SK-N-SH treated with all-trans-retinoic acid at 6 μM for 48 hours (cell line): ENCODE measurements around the gene HPN.
A peak's percentile ranks its signal among the peaks of the same experiment; 100 is the strongest.

ENCODE experiments used
- ATAC-seq: fragments of 200-7000 bp; cut with Tn5 transposase; 3 replicates; pipeline ENCODE4 v1.9.1; 2020; ENCODE audit warnings: mild to moderate bottlenecking, moderate library complexity
- ARNTL ChIP-seq: fragments of 450-650 bp; formaldehyde crosslinking; IDR thresholded peaks from 2 replicates; pipeline ENCODE4 v1.5.0; 2020; ENCODE audit warnings: low read depth, mild to moderate bottlenecking, moderate library complexity, borderline replicate concordance
- BACH2 ChIP-seq: fragments of 250-450 bp; sonication (Bioruptor Pico); IDR thresholded peaks from 2 replicates; pipeline ENCODE4 v1.9.0; 2021; ENCODE audit warnings: mild to moderate bottlenecking, borderline replicate concordance
- CREB5 ChIP-seq: fragments of 250-450 bp; sonication (Bioruptor Pico); IDR thresholded peaks from 2 replicates; pipeline ENCODE4 v1.5.1; 2020; ENCODE audit warnings: low read depth, mild to moderate bottlenecking, moderate library complexity
- CSDC2 ChIP-seq: fragments of 250-450 bp; sonication (Bioruptor Pico); IDR thresholded peaks from 2 replicates; pipeline ENCODE4 v1.5.0; 2020; ENCODE audit warnings: mild to moderate bottlenecking, moderate library complexity
- CSRNP3 ChIP-seq: fragments of 250-450 bp; sonication (Bioruptor Pico); IDR thresholded peaks from 2 replicates; pipeline ENCODE4 v1.5.1; 2021; ENCODE audit warnings: mild to moderate bottlenecking, moderate library complexity
- ESRRG ChIP-seq: fragments of 250-450 bp; sonication (Bioruptor Pico); IDR thresholded peaks from 2 replicates; pipeline ENCODE4 v1.6.1; 2021; ENCODE audit warnings: mild to moderate bottlenecking
- GLIS3 ChIP-seq: fragments of 250-450 bp; sonication (Bioruptor Pico); IDR thresholded peaks from 2 replicates; pipeline ENCODE4 v1.5.0; 2020; ENCODE audit warnings: mild to moderate bottlenecking, moderate library complexity
- ISL1 ChIP-seq: fragments of 250-450 bp; sonication (Bioruptor Pico); IDR thresholded peaks from 2 replicates; pipeline ENCODE4 v2.1.2; 2022; ENCODE audit warnings: mild to moderate bottlenecking, moderate library complexity
- PATZ1 ChIP-seq: fragments of 250-450 bp; sonication (Bioruptor Pico); IDR thresholded peaks from 2 replicates; pipeline ENCODE4 v1.8.0; 2020; ENCODE audit warnings: mild to moderate bottlenecking, moderate library complexity, borderline replicate concordance
- PPARA ChIP-seq: fragments of 250-450 bp; sonication (Bioruptor Pico); IDR thresholded peaks from 2 replicates; pipeline ENCODE4 v1.5.0; 2020; ENCODE audit warnings: mild to moderate bottlenecking, borderline replicate concordance
- RARB ChIP-seq: fragments of 250-450 bp; sonication (Bioruptor Pico); IDR thresholded peaks from 2 replicates; pipeline ENCODE4 v1.8.0; 2021; ENCODE audit warnings: mild to moderate bottlenecking, moderate library complexity
- SNAI2 ChIP-seq: fragments of 250-450 bp; sonication (Bioruptor Pico); IDR thresholded peaks from 2 replicates; pipeline ENCODE4 v1.5.0; 2020; ENCODE audit warnings: mild to moderate bottlenecking, moderate library complexity
- TCF4 ChIP-seq: fragments of 250-450 bp; sonication (Bioruptor Pico); IDR thresholded peaks from 2 replicates; pipeline ENCODE4 v1.8.0; 2021; ENCODE audit warnings: mild to moderate bottlenecking, moderate library complexity, borderline replicate concordance
- TOX ChIP-seq: fragments of 250-450 bp; sonication (Bioruptor Pico); IDR thresholded peaks from 2 replicates; pipeline ENCODE4 v1.8.0; 2021; ENCODE audit warnings: mild to moderate bottlenecking, moderate library complexity, borderline replicate concordance
- TSHZ2 ChIP-seq: fragments of 250-450 bp; sonication (Bioruptor Pico); IDR thresholded peaks from 2 replicates; pipeline ENCODE4 v1.5.0; 2020; ENCODE audit warnings: mild to moderate bottlenecking, moderate library complexity
- ZC3H10 ChIP-seq: fragments of 250-450 bp; sonication (Bioruptor Pico); IDR thresholded peaks from 2 replicates; pipeline ENCODE4 v1.5.1; 2021; ENCODE audit warnings: mild to moderate bottlenecking, moderate library complexity
- ZFP3 ChIP-seq: fragments of 250-450 bp; sonication (Bioruptor Pico); IDR thresholded peaks from 2 replicates; pipeline ENCODE4 v1.5.0; 2020; ENCODE audit warnings: mild to moderate bottlenecking, moderate library complexity
- ZNF565 ChIP-seq: fragments of 450-650 bp; formaldehyde crosslinking; conservative IDR thresholded peaks from 2 replicates; pipeline ENCODE4 v1.5.0; 2020; ENCODE audit warnings: low read depth, mild to moderate bottlenecking, moderate library complexity
- ZNF70 ChIP-seq: fragments of 450-650 bp; formaldehyde crosslinking; IDR thresholded peaks from 2 replicates; pipeline ENCODE4 v1.5.0; 2020; ENCODE audit warnings: mild to moderate bottlenecking, moderate library complexity
- ZNF8 ChIP-seq: fragments of 450-650 bp; formaldehyde crosslinking; IDR thresholded peaks from 2 replicates; pipeline ENCODE4 v1.5.0; 2020; ENCODE audit warnings: mild to moderate bottlenecking, moderate library complexity

Gene HPN

GRCh38 chr19:35011737-35012682 is 29.5 kb upstream of the HPN start:
- no peak for ATAC-seq
- TF ChIP-seq TOX (CRISPR knock-in tag) (no peak), ZFP3 (CRISPR knock-in tag) (no peak), CREB5 (CRISPR knock-in tag) (no peak), ZNF8 (no peak), ZNF70 (CRISPR knock-in tag) (no peak), CSDC2 (CRISPR knock-in tag) (no peak), ESRRG (CRISPR knock-in tag) (no peak), BACH2 (CRISPR knock-in tag) (no peak), ISL1 (CRISPR knock-in tag) (no peak), RARB (CRISPR knock-in tag) (no peak), ARNTL (CRISPR knock-in tag) (no peak), GLIS3 (no peak), PATZ1 (CRISPR knock-in tag) (no peak), SNAI2 (no peak), ZNF565 (CRISPR knock-in tag) (no peak), TSHZ2 (no peak)

GRCh38 chr19:35013041-35013819 is 28.3 kb upstream of the HPN start:
- TF ChIP-seq CSDC2 (CRISPR knock-in tag) (no peak), ZNF565 (CRISPR knock-in tag) (no peak), PATZ1 (CRISPR knock-in tag) (no peak), ZNF8 (no peak), ZNF70 (CRISPR knock-in tag) (no peak), ISL1 (CRISPR knock-in tag) (no peak)
- peak; percentile 81 for ATAC-seq

- no peak for ATAC-seq
- no peak for TF ChIP-seq ZNF70 (CRISPR knock-in tag)
- no peak for TF ChIP-seq TOX (CRISPR knock-in tag)
- no peak for TF ChIP-seq ESRRG (CRISPR knock-in tag)
- no peak for TF ChIP-seq ARNTL (CRISPR knock-in tag)
- TF ChIP-seq ISL1 (CRISPR knock-in tag): no peak
- no peak for TF ChIP-seq GLIS3
- TF ChIP-seq CREB5 (CRISPR knock-in tag): no peak
- TF ChIP-seq TCF4: no peak
- no peak for TF ChIP-seq CSRNP3
- no peak for TF ChIP-seq ZC3H10 (CRISPR knock-in tag)
- no peak for TF ChIP-seq PPARA (CRISPR knock-in tag)
- no peak for TF ChIP-seq ZFP3 (CRISPR knock-in tag)
- no peak for TF ChIP-seq CSDC2 (CRISPR knock-in tag)
These were observed 27.4 kb upstream of the HPN start for GRCh38 chr19:35013820-35014754.
